Skeletal muscle tissue (tissue), 4 donors: ENCODE measurements around the gene UBE2G2. TPM values are rescaled to one million over a fixed set of nuclear protein-coding genes. Genes with fewer than 3 reads are reported as not detected.

Source experiments
- H3K27ac ChIP-seq: one replicate; pipeline ENCODE4 v1.7.0; 2013; ENCODE audit warnings: mild to moderate bottlenecking, low read depth, low read length, inconsistent platforms
- H3K27me3 ChIP-seq, 3 donors: one replicate each; pipeline ENCODE4 v1.7.0; 2013; ENCODE audit warnings: low read length in 3 of 3; ENCODE audit not compliant: control insufficient read depth in 3 of 3, insufficient read depth in 3 of 3
- H3K36me3 ChIP-seq, 3 donors: one replicate each; pipeline ENCODE4 v1.7.0; 2013; ENCODE audit warnings: low read length in 3 of 3; ENCODE audit not compliant: control insufficient read depth in 3 of 3, insufficient read depth in 3 of 3
- H3K4me1 ChIP-seq, 3 donors: one replicate each; pipeline ENCODE4 v1.7.0; 2013; ENCODE audit warnings: low read length in 3 of 3, mild to moderate bottlenecking in 3 of 3; ENCODE audit not compliant: control insufficient read depth in 3 of 3, insufficient read depth in 3 of 3
- H3K4me3 ChIP-seq, 3 donors: one replicate each; pipeline ENCODE4 v1.7.0; 2013; ENCODE audit warnings: low read length in 3 of 3
- H3K9ac ChIP-seq, 3 donors: one replicate each; pipeline ENCODE4 v1.7.0; 2013; ENCODE audit warnings: low read length in 3 of 3, mild to moderate bottlenecking in 3 of 3, moderate library complexity in 2 of 3, low read depth in 1 of 3
- H3K9me3 ChIP-seq, 3 donors: one replicate each; pipeline ENCODE4 v1.7.0; 2013; ENCODE audit warnings: low read length in 3 of 3; ENCODE audit not compliant: control insufficient read depth in 3 of 3
- total RNA-seq: library from RNA; depleted of rRNA; stranded (reverse); fragments of >200 nt; gene quantifications from one replicate; pipeline ENCODE4 v1.2.3, GENCODE V29; 2014
- donor health status: Osteomylitis.

UBE2G2 gene
- total RNA-seq, 1 donor from 2014 or later = 60.5 TPM

DNA sequence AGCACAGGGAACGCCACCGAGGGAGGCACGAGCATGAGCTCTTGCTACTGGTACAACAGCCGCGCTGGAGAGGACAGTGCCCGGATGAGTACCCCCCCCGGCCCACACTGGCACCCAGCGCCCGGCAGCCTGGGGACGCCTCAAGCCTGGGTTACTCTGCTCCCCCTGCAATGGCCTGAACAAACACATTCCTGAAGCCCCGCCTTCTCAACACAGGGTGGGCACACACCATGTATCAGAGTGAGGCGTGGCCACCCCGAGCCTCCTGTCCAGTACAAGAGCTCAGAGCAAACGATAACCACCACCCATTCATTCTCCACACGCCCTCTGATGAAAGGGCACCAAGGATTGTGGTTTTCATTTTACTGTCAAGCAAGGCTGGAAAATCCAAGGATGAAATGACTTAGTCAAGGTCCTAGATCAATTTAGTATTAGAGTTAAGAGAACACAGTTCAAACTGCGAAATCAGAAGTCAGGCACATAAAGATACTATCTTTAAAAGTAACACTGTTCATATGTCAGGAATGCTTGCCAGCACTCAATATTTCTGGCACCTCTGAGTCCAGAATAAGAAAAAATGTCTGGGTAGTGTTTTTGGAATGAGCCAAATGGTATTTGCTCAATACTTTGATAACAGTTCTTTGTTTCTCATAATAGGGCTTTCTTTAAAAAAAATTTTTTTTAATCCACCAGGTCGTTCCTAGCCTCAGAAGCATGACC lies 22.0 kb downstream of the UBE2G2 start:
- no peaks in the 10 kb centered on the region for H3K9me3 ChIP-seq
- no peak overlapping the region for H3K4me3 ChIP-seq
- peaks cover 14 to 45% (median 25%) of the 10 kb centered on the region in 3 donors for H3K36me3 ChIP-seq
- no peak overlapping the region for H3K9ac ChIP-seq
- H3K27ac ChIP-seq = no peak overlapping the region
- peaks cover 4 to 13% (median 4%) of the 10 kb centered on the region in 3 donors for H3K4me1 ChIP-seq
- no peaks in the 10 kb centered on the region for H3K27me3 ChIP-seq

- Histone ChIP-seq H3K36me3 (peaks cover 16 to 48% (median 28%) of the 10 kb centered on the region in 3 donors), H3K4me3 (no peak overlapping the region), H3K27ac (no peak overlapping the region), H3K9me3 (no peaks in the 10 kb centered on the region), H3K27me3 (no peaks in the 10 kb centered on the region), H3K4me1 (peaks cover 4 to 13% (median 4%) of the 10 kb centered on the region in 3 donors), H3K9ac (no peak overlapping the region)
Measured at GRCh38 chr21:44778983-44779382, 22.6 kb downstream of the UBE2G2 start.

GRCh38 chr21:44778499-44778911 lies 23.1 kb downstream of the UBE2G2 start:
- H3K9ac ChIP-seq = no peak overlapping the region
- peaks cover 4 to 13% (median 4%) of the 10 kb centered on the region in 3 donors for H3K4me1 ChIP-seq
- H3K27ac ChIP-seq = no peak overlapping the region
- no peaks in the 10 kb centered on the region for H3K27me3 ChIP-seq
- no peaks in the 10 kb centered on the region for H3K9me3 ChIP-seq
- no peak overlapping the region for H3K4me3 ChIP-seq
- peaks cover 18 to 51% (median 31%) of the 10 kb centered on the region in 3 donors for H3K36me3 ChIP-seq

- H3K9ac ChIP-seq = no peak overlapping the region
- no peak overlapping the region for H3K27ac ChIP-seq
- H3K4me3 ChIP-seq = no peak overlapping the region
- peaks cover 22 to 53% (median 32%) of the 10 kb centered on the region in 3 donors for H3K36me3 ChIP-seq
- peaks cover 4 to 13% (median 4%) of the 10 kb centered on the region in 3 donors for H3K4me1 ChIP-seq
- no peaks in the 10 kb centered on the region for H3K9me3 ChIP-seq
- H3K27me3 ChIP-seq = no peaks in the 10 kb centered on the region
Measured at GRCh38 chr21:44778094-44778493, 23.5 kb downstream of the UBE2G2 start.

- Histone ChIP-seq H3K9me3 (no peaks in the 10 kb centered on the region), H3K27ac (no peak overlapping the region), H3K27me3 (no peaks in the 10 kb centered on the region), H3K4me3 (no peak overlapping the region), H3K4me1 (peaks cover 4 to 6% (median 4%) of the 10 kb centered on the region in 3 donors), H3K36me3 (peaks cover 43 to 70% (median 60%) of the 10 kb centered on the region in 3 donors), H3K9ac (no peak overlapping the region)
Measured at GRCh38 chr21:44774972-44775371, 26.6 kb downstream of the UBE2G2 start.

- H3K9me3 ChIP-seq = no peaks in the 10 kb centered on the region
- no peak overlapping the region for H3K27ac ChIP-seq
- H3K27me3 ChIP-seq = no peaks in the 10 kb centered on the region
- no peak overlapping the region for H3K4me3 ChIP-seq
- no peak overlapping the region for H3K9ac ChIP-seq
- H3K4me1 ChIP-seq = no peaks in the 10 kb centered on the region
- H3K36me3 ChIP-seq = peaks cover 52 to 78% (median 69%) of the 10 kb centered on the region in 3 donors
Measured at GRCh38 chr21:44773291-44773932, 28.2 kb downstream of the UBE2G2 start.

- Histone ChIP-seq H3K27ac (no peak overlapping the region), H3K4me3 (no peak overlapping the region), H3K36me3 (peaks cover 51 to 76% (median 68%) of the 10 kb centered on the region in 3 donors), H3K27me3 (no peaks in the 10 kb centered on the region), H3K9ac (no peak overlapping the region), H3K9me3 (no peaks in the 10 kb centered on the region), H3K4me1 (no peaks in the 10 kb centered on the region)
Measured at GRCh38 chr21:44771896-44772525, 29.6 kb downstream of the UBE2G2 start.

DNA sequence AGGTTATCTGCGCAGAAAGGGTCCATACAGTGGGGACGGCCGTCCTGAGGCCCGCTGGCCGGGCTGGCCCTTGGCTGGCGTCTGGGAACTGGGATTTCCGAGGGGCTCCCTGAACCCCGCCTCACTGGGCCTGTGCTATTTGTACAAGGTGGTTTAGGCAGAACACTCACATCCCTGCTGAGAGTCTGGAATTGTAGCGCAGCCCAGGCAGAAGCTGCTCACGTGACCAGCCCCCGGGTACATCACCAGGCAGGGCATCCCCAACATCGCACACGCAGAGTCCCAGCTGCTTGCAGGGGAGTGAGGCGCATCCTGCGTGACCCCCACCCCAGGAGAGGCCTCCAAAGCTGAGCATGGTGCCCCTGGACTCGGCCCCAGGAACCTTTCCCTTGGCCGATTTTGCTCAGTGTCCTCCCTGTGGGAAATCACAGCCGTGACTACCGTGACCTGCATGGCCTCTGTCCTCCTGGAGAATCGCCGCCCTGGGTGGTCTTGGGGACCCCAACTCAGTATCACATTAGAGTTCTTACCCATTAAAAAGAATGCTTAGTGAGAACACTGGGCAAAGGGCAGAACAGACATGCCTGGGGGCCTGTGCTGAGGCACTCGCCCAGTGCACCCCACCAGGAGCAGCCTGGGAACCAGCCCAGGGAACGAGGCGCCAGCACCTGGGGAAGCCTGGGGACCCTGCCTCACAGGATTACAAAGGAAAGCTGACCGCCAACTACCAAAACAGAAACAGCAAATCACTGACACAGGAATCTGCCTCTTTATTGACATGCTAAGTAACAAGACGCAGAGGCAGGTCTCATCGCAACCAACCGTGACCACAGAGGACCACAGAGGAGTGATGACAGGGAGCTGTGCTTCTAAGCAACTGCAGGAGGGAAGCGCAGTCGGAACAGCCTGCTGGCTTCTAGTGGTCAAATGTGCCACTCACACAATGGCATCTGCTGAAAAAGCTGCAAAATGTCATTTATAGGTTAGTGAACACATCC lies 33.5 kb downstream of the UBE2G2 start:
- Histone ChIP-seq H3K36me3 (peaks cover 32 to 43% (median 41%) of the 10 kb centered on the region in 3 donors), H3K27ac (no peak overlapping the region), H3K9me3 (no peaks in the 10 kb centered on the region), H3K4me3 (no peak overlapping the region), H3K4me1 (peaks cover 0 to 3% (median 0%) of the 10 kb centered on the region in 3 donors), H3K9ac (no peak overlapping the region), H3K27me3 (no peaks in the 10 kb centered on the region)

DNA sequence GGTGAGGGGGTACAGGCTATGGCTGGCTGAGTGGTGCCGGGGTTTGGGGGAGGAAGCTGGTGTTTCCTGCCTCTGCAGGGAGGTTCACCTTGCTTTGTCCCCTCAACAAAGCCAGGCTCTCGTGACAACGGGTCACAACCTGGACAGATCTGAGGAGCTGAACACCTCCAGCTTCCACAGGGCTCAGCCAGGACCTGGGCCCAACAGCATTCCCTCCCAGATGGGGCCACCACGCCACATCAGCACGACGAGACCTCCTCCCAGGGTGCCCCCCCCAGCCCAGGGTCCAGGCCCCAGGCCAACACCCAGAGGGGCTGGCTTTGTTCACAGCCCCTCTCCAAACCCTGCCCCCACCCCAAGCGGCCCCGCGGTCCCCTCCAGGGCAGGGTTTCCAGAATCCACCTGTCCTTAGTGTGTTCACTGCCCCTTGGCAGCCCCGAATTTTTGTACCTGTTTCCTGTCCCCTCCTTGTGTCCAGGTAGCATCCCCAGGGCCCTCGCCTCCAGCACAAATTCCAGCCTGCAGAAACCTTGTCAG lies 34.7 kb downstream of the UBE2G2 start:
- Histone ChIP-seq H3K27ac (no peak overlapping the region), H3K36me3 (peaks cover 22 to 31% (median 29%) of the 10 kb centered on the region in 3 donors), H3K4me3 (no peak overlapping the region), H3K27me3 (no peaks in the 10 kb centered on the region), H3K4me1 (peaks cover 0 to 3% (median 0%) of the 10 kb centered on the region in 3 donors), H3K9me3 (no peaks in the 10 kb centered on the region), H3K9ac (no peak overlapping the region)
